Caco-2 (cell line): ENCODE results near the gene RRP1. TPM values are rescaled to one million over a fixed set of nuclear protein-coding genes. Genes with fewer than 3 reads are reported as not detected.

Experiments
- BruUV-seq: library from RNA; stranded (reverse); fragments of 400-500 nt; replicated peaks from 2 replicates; lab custom pipeline; 2021; lab: Mats Ljungman, UMichigan
- CTCF ChIA-PET: fragments of 300-600 bp; sonication (Branson Sonifier 250); formaldehyde crosslinking; loops from one replicate; lab custom pipeline; 2022; ENCODE audit warnings: antibody characterized with exemption; lab: Charles Lee
- POLR2A ChIA-PET: fragments of 300-600 bp; sonication (Branson Sonifier 250); formaldehyde crosslinking; loops from one replicate; lab custom pipeline; 2022; ENCODE audit warnings: antibody characterized with exemption; lab: Charles Lee
- DNase-seq, 2 experiments: peaks; one replicate each; pipeline versions ENCODE4 v3.0.0 to v3.0.0-alpha.2; 2020 to 2022
- H3K27me3 ChIP-seq: replicated peaks from 2 replicates; pipeline ENCODE4 v1.6.0; 2011; ENCODE audit warnings: low read length; ENCODE audit not compliant: control insufficient read depth, insufficient read depth
- H3K36me3 ChIP-seq: 2 replicates; pipeline ENCODE4 v1.5.1; 2011; ENCODE audit warnings: low read length; ENCODE audit not compliant: control insufficient read depth, insufficient read depth
- H3K4me1 ChIP-seq: fragments of 250-450 bp; sonication (Bioruptor Pico); 2 replicates; pipeline ENCODE4 v1.5.1; 2020; ENCODE audit warnings: mild to moderate bottlenecking
- H3K4me3 ChIP-seq: 2 replicates; pipeline ENCODE4 v1.5.1; 2011; ENCODE audit warnings: low read depth, mild to moderate bottlenecking, control low read depth, low read length
- H3K9me3 ChIP-seq: fragments of 250-450 bp; sonication (Bioruptor Pico); 2 replicates; pipeline ENCODE4 v1.5.1; 2020; ENCODE audit warnings: mild to moderate bottlenecking, moderate library complexity
- H3K27ac Mint-ChIP-seq: one replicate; pipeline ENCODE4 v1.8.0; 2022; ENCODE audit warnings: mixed read lengths; ENCODE audit not compliant: unreplicated experiment
- H3K27me3 Mint-ChIP-seq: one replicate; pipeline ENCODE4 v1.8.0; 2022; ENCODE audit warnings: mixed read lengths; ENCODE audit not compliant: insufficient read depth, unreplicated experiment
- H3K36me3 Mint-ChIP-seq: one replicate; pipeline ENCODE4 v1.8.0; 2022; ENCODE audit warnings: mild to moderate bottlenecking, mixed read lengths; ENCODE audit not compliant: insufficient read depth, unreplicated experiment
- H3K4me1 Mint-ChIP-seq: one replicate; pipeline ENCODE4 v1.8.0; 2022; ENCODE audit warnings: low read depth, mixed read lengths; ENCODE audit not compliant: unreplicated experiment
- H3K4me3 Mint-ChIP-seq: one replicate; pipeline ENCODE4 v1.8.0; 2022; ENCODE audit warnings: mild to moderate bottlenecking, moderate library complexity, mixed read lengths; ENCODE audit not compliant: unreplicated experiment
- H3K9me3 Mint-ChIP-seq: one replicate; pipeline ENCODE4 v1.8.0; 2022; ENCODE audit warnings: mixed read lengths; ENCODE audit not compliant: unreplicated experiment
- intact Hi-C: fragments of 100-400 bp; cut with micrococcal nuclease; formaldehyde crosslinking; loops from one replicate; pipeline ENCODE4 v1.10.0; 2022; ENCODE audit not compliant: unreplicated experiment
- total RNA-seq: library from RNA; stranded (reverse); gene quantifications from 2 replicates; pipeline ENCODE4 v1.2.3, GENCODE V29; 2022
- TF ChIP-seq, protein P1 (sequence below), 2 experiments: fragments of 200-600 bp in 1 of 2; IDR thresholded peaks; 1 replicate in 1 of 2; 2 replicates in 1 of 2; pipeline versions ENCODE4 v1.5.1 to v1.8.0; 2011 to 2022; ENCODE audit warnings: antibody characterized with exemption in 1 of 2, control low read depth in 1 of 2, inconsistent platforms in 1 of 2, low read depth in 1 of 2, low read length in 1 of 2, mild to moderate bottlenecking in 1 of 2, moderate library complexity in 1 of 2; ENCODE audit not compliant: insufficient read depth in 1 of 2, severe bottlenecking in 1 of 2, unreplicated experiment in 1 of 2

The RRP1 gene
- total RNA-seq, 1 experiment from 2014 or later: 52.8 TPM

GRCh38 chr21:43829575-43830119 is 40.3 kb downstream of the RRP1 start:
- intact Hi-C loops: no loop called here
- TF ChIP-seq, protein P1, sequence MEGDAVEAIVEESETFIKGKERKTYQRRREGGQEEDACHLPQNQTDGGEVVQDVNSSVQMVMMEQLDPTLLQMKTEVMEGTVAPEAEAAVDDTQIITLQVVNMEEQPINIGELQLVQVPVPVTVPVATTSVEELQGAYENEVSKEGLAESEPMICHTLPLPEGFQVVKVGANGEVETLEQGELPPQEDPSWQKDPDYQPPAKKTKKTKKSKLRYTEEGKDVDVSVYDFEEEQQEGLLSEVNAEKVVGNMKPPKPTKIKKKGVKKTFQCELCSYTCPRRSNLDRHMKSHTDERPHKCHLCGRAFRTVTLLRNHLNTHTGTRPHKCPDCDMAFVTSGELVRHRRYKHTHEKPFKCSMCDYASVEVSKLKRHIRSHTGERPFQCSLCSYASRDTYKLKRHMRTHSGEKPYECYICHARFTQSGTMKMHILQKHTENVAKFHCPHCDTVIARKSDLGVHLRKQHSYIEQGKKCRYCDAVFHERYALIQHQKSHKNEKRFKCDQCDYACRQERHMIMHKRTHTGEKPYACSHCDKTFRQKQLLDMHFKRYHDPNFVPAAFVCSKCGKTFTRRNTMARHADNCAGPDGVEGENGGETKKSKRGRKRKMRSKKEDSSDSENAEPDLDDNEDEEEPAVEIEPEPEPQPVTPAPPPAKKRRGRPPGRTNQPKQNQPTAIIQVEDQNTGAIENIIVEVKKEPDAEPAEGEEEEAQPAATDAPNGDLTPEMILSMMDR (IDR thresholded peaks at IDR 0.05; ENCODE audit: insufficient read depth in 1 of 2, low read depth in 1 of 2, low read length in 1 of 2, severe bottlenecking in 1 of 2, unreplicated experiment in 1 of 2): no peak

DNA sequence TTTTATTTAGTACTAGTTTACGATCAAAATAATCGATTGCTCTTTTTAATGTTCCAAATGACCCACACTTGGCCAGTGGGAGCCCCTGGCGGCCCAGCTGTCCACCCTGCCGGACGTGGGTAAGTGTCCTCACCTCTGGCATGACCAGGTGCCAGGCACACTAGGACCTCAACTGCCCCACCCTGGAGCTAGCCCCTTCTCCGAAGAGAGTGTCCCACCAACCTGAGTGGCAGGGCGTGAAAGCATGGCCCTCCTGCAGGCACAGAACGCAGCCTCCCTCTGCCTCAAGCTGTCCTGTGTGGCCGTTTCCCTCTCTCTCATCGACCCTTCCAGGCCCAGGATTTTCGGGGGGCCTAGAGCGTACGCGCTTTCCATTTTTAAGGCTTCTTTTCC is 42.8 kb downstream of the RRP1 start:
- H3K9me3 ChIP-seq: no peaks in the 10 kb centered on the region; the same call in 1 of the 2 replicates
- no peaks in the 10 kb centered on the region for H3K9me3 Mint-ChIP-seq
- POLR2A ChIA-PET: no interaction called here
- no peak overlapping the region for H3K27ac Mint-ChIP-seq
- CTCF ChIA-PET: no interaction called here
- H3K4me1 ChIP-seq: no peaks in the 10 kb centered on the region
- TF ChIP-seq, protein P1 (IDR thresholded peaks at IDR 0.05; ENCODE audit: insufficient read depth in 1 of 2, low read depth in 1 of 2, low read length in 1 of 2, severe bottlenecking in 1 of 2, unreplicated experiment in 1 of 2): no peak
- BruUV-seq: no TSS peak
- no peaks in the 10 kb centered on the region for H3K36me3 Mint-ChIP-seq
- no peaks in the 10 kb centered on the region for H3K27me3 Mint-ChIP-seq
- no peak overlapping the region for H3K4me3 ChIP-seq
- no peaks in the 10 kb centered on the region for H3K36me3 ChIP-seq
- no peaks in the 10 kb centered on the region for H3K27me3 ChIP-seq
- intact Hi-C loops: no loop called here
- H3K4me1 Mint-ChIP-seq: no peaks in the 10 kb centered on the region
- no peak for DNase-seq
- H3K4me3 Mint-ChIP-seq: no peak overlapping the region

More at GRCh38 chr21:43829575-43830119, 40.3 kb downstream of the RRP1 start:
- no peak overlapping the region for H3K4me3 ChIP-seq
- H3K4me1 ChIP-seq: no peaks in the 10 kb centered on the region
- H3K27me3 ChIP-seq: no peaks in the 10 kb centered on the region
- ChIA-PET CTCF (no interaction called here), POLR2A (no interaction called here)
- no peak overlapping the region for H3K27ac Mint-ChIP-seq
- no TSS peak for BruUV-seq
- no peaks in the 10 kb centered on the region for H3K27me3 Mint-ChIP-seq
- no peak overlapping the region for H3K4me3 Mint-ChIP-seq
- no peaks in the 10 kb centered on the region for H3K36me3 ChIP-seq
- H3K4me1 Mint-ChIP-seq: no peaks in the 10 kb centered on the region
- H3K9me3 Mint-ChIP-seq: no peaks in the 10 kb centered on the region
- H3K36me3 Mint-ChIP-seq: no peaks in the 10 kb centered on the region
- H3K9me3 ChIP-seq: no peaks in the 10 kb centered on the region; the same call in 1 of the 2 replicates
- DNase-seq: no peak

GRCh38 chr21:43832648-43833047 is 43.3 kb downstream of the RRP1 start:
- H3K9me3 Mint-ChIP-seq: no peaks in the 10 kb centered on the region
- ChIA-PET POLR2A (no interaction called here), CTCF (no interaction called here)
- Histone ChIP-seq H3K9me3 (no peaks in the 10 kb centered on the region; the same call in 1 of the 2 replicates), H3K27me3 (no peaks in the 10 kb centered on the region), H3K4me1 (no peaks in the 10 kb centered on the region), H3K4me3 (no peak overlapping the region), H3K36me3 (no peaks in the 10 kb centered on the region)
- intact Hi-C loops: no loop called here
- H3K27me3 Mint-ChIP-seq: no peaks in the 10 kb centered on the region
- no TSS peak for BruUV-seq
- DNase-seq: no peak
- no peak overlapping the region for H3K27ac Mint-ChIP-seq
- no peaks in the 10 kb centered on the region for H3K4me1 Mint-ChIP-seq
- H3K4me3 Mint-ChIP-seq: no peak overlapping the region
- TF ChIP-seq, protein P1 (IDR thresholded peaks at IDR 0.05; ENCODE audit: insufficient read depth in 1 of 2, low read depth in 1 of 2, low read length in 1 of 2, severe bottlenecking in 1 of 2, unreplicated experiment in 1 of 2): no peak
- H3K36me3 Mint-ChIP-seq: no peaks in the 10 kb centered on the region
